CD4-positive, alpha-beta T cell treated with Interleukin-15 for 4 hours (primary cell): Measurements from ENCODE around the gene PRR13.

ENCODE experiments used
- DNase-seq: peaks from one replicate; pipeline ENCODE4 v3.0.0-alpha.2; 2020; ENCODE audit warnings: low spot score

The PRR13 gene

GRCh38 chr12:53493610-53494391 lies 52.3 kb downstream of the PRR13 start:
- no peak for DNase-seq
